ENCODE data around the gene CHMP4A.

Gene CHMP4A

GRCh38 chr14:24179961-24180796, 33.1 kb downstream of the CHMP4A start:
- peak overlapping the region in 1 of 3 experiments; percentile 11 for H3K4me3 Mint-ChIP-seq
- H3K36me3 Mint-ChIP-seq (ENCODE audit: low read depth) = peaks cover 41% of the 10 kb centered on the region
- peak overlapping the region; percentile 97 to 98 (median 97) for H3K27ac Mint-ChIP-seq
- H3K9me3 Mint-ChIP-seq = no peaks in the 10 kb centered on the region
- TF ChIP-seq CTCF (IDR thresholded peaks at IDR 0.05; ENCODE audit: unreplicated experiment in 3 of 3) = no peak
- H3K27me3 Mint-ChIP-seq (ENCODE audit: low read depth) = no peaks in the 10 kb centered on the region
- peaks cover 10% of the 10 kb centered on the region for H3K4me1 Mint-ChIP-seq

GRCh38 chr14:24179294-24179960, 33.9 kb downstream of the CHMP4A start:
- Mint-ChIP-seq H3K4me1 (peaks cover 10% of the 10 kb centered on the region), H3K4me3 (peak overlapping the region in 1 of 3 experiments; percentile 11), H3K9me3 (no peaks in the 10 kb centered on the region), H3K36me3 (ENCODE audit: low read depth) (peaks cover 48% of the 10 kb centered on the region), H3K27me3 (ENCODE audit: low read depth) (no peaks in the 10 kb centered on the region), H3K27ac (peak overlapping the region; percentile 97 to 98 (median 97))
- no peak for TF ChIP-seq CTCF (IDR thresholded peaks at IDR 0.05; ENCODE audit: unreplicated experiment in 3 of 3)

GRCh38 chr14:24178399-24179178, 34.7 kb downstream of the CHMP4A start:
- TF ChIP-seq CTCF (IDR thresholded peaks at IDR 0.05; ENCODE audit: unreplicated experiment in 3 of 3) = no peak
- no peaks in the 10 kb centered on the region for H3K9me3 Mint-ChIP-seq
- H3K4me1 Mint-ChIP-seq = peaks cover 10% of the 10 kb centered on the region
- peak overlapping the region; percentile 97 to 98 (median 97) for H3K27ac Mint-ChIP-seq
- H3K36me3 Mint-ChIP-seq (ENCODE audit: low read depth) = peaks cover 49% of the 10 kb centered on the region
- H3K27me3 Mint-ChIP-seq (ENCODE audit: low read depth) = no peaks in the 10 kb centered on the region
- H3K4me3 Mint-ChIP-seq = no peak overlapping the region

- H3K9me3 Mint-ChIP-seq = no peaks in the 10 kb centered on the region
- H3K4me1 Mint-ChIP-seq = peaks cover 10% of the 10 kb centered on the region
- H3K27me3 Mint-ChIP-seq (ENCODE audit: low read depth) = no peaks in the 10 kb centered on the region
- H3K36me3 Mint-ChIP-seq (ENCODE audit: low read depth) = peaks cover 52% of the 10 kb centered on the region
- no peak overlapping the region for H3K27ac Mint-ChIP-seq
- TF ChIP-seq CTCF (IDR thresholded peaks at IDR 0.05; ENCODE audit: unreplicated experiment in 3 of 3) = no peak
- H3K4me3 Mint-ChIP-seq = no peak overlapping the region
These were observed 35.4 kb downstream of the CHMP4A start for GRCh38 chr14:24177891-24178290.

- Mint-ChIP-seq H3K4me1 (peaks cover 10% of the 10 kb centered on the region), H3K36me3 (ENCODE audit: low read depth) (peaks cover 46% of the 10 kb centered on the region)
- TF ChIP-seq CTCF (IDR thresholded peaks at IDR 0.05; ENCODE audit: unreplicated experiment in 3 of 3) = no peak
These were observed 36.1 kb downstream of the CHMP4A start for GRCh38 chr14:24177041-24177825.

More at GRCh38 chr14:24177041-24177825, 36.1 kb downstream of the CHMP4A start:
- Mint-ChIP-seq H3K9me3 (no peaks in the 10 kb centered on the region), H3K27me3 (ENCODE audit: low read depth) (no peaks in the 10 kb centered on the region), H3K27ac (peak overlapping the region in 1 of 3 experiments; percentile 19), H3K4me3 (no peak overlapping the region)
